ENCODE data around the gene MED19. TPM values are rescaled to one million over a fixed set of nuclear protein-coding genes. Genes with fewer than 3 reads are reported as not detected.

MED19 gene
- 50.4 TPM for polyA plus RNA-seq (2012; ENCODE audit: insufficient read length, low read depth)

- no peak for TF ChIP-seq FOXP2 (optimal IDR thresholded peaks at IDR 0.05; ENCODE audit: borderline replicate concordance, extremely low read depth, extremely low read length, insufficient read depth)
- peak; percentile 65 for TF ChIP-seq POLR2AphosphoS5 (IDR thresholded peaks at IDR 0.05; ENCODE audit: low read depth, low read length)
Measured at GRCh38 chr11:57711414-57712255, at the start of gene MED19. MED19 (minus strand) TSS chr11:57712215; CDS start chr11:57712179, 36 bp downstream.

GRCh38 chr11:57758174-57758573 lies 46.2 kb upstream of the MED19 start:
- TF ChIP-seq SIN3A (IDR thresholded peaks at IDR 0.05; ENCODE audit: borderline replicate concordance, insufficient read depth, low read length): no peak
- TF ChIP-seq REST (IDR thresholded peaks at IDR 0.05; ENCODE audit: insufficient read depth in 1 of 2, low read depth in 2 of 2, low read length in 2 of 2): no peak
- no peak for TF ChIP-seq POLR2AphosphoS5 (IDR thresholded peaks at IDR 0.05; ENCODE audit: low read depth, low read length)
- no peak for TF ChIP-seq FOXP2 (optimal IDR thresholded peaks at IDR 0.05; ENCODE audit: borderline replicate concordance, extremely low read depth, extremely low read length, insufficient read depth)
- TF ChIP-seq TAF1 (IDR thresholded peaks at IDR 0.05; ENCODE audit: borderline replicate concordance, insufficient read depth, low read length): no peak

- TF ChIP-seq TAF1 (IDR thresholded peaks at IDR 0.05; ENCODE audit: borderline replicate concordance, insufficient read depth, low read length) (no peak), REST (IDR thresholded peaks at IDR 0.05; ENCODE audit: insufficient read depth in 1 of 2, low read depth in 2 of 2, low read length in 2 of 2) (no peak), FOXP2 (optimal IDR thresholded peaks at IDR 0.05; ENCODE audit: borderline replicate concordance, extremely low read depth, extremely low read length, insufficient read depth) (no peak), POLR2AphosphoS5 (IDR thresholded peaks at IDR 0.05; ENCODE audit: low read depth, low read length) (no peak), SIN3A (IDR thresholded peaks at IDR 0.05; ENCODE audit: borderline replicate concordance, insufficient read depth, low read length) (no peak)
Measured at GRCh38 chr11:57752954-57753353, 40.9 kb upstream of the MED19 start.

- TF ChIP-seq FOXP2 (optimal IDR thresholded peaks at IDR 0.05; ENCODE audit: borderline replicate concordance, extremely low read depth, extremely low read length, insufficient read depth) (no peak), POLR2AphosphoS5 (IDR thresholded peaks at IDR 0.05; ENCODE audit: low read depth, low read length) (no peak), SIN3A (IDR thresholded peaks at IDR 0.05; ENCODE audit: borderline replicate concordance, insufficient read depth, low read length) (no peak), REST (IDR thresholded peaks at IDR 0.05; ENCODE audit: insufficient read depth in 1 of 2, low read depth in 2 of 2, low read length in 2 of 2) (no peak), TAF1 (IDR thresholded peaks at IDR 0.05; ENCODE audit: borderline replicate concordance, insufficient read depth, low read length) (no peak)
Measured at GRCh38 chr11:57751676-57752253, 39.8 kb upstream of the MED19 start, which contains the start of gene BTBD18. BTBD18 (minus strand) TSS chr11:57751819; CDS start chr11:57751188, 631 bp downstream.

- TF ChIP-seq SIN3A (IDR thresholded peaks at IDR 0.05; ENCODE audit: borderline replicate concordance, insufficient read depth, low read length): no peak
- TF ChIP-seq REST (IDR thresholded peaks at IDR 0.05; ENCODE audit: insufficient read depth in 1 of 2, low read depth in 2 of 2, low read length in 2 of 2): no peak
- no peak for TF ChIP-seq FOXP2 (optimal IDR thresholded peaks at IDR 0.05; ENCODE audit: borderline replicate concordance, extremely low read depth, extremely low read length, insufficient read depth)
- no peak for TF ChIP-seq TAF1 (IDR thresholded peaks at IDR 0.05; ENCODE audit: borderline replicate concordance, insufficient read depth, low read length)
- no peak for TF ChIP-seq POLR2AphosphoS5 (IDR thresholded peaks at IDR 0.05; ENCODE audit: low read depth, low read length)
Measured at GRCh38 chr11:57751176-57751575, 39.2 kb upstream of the MED19 start.
